ENCODE results near the gene ZNF267.

ZNF267 gene

GRCh38 chr16:31873556-31874365 lies at the start of gene ZNF267:
ZNF267 (plus strand) TSS chr16:31873807; CDS start chr16:31873967, 160 bp downstream.
- Histone ChIP-seq H3K27ac (ENCODE audit: extremely low read depth, low read depth, low read length) (peak within 1 kb of the TSS; percentile 94), H3K4me3 (ENCODE audit: low read depth, low read length) (peak within 1 kb of the TSS; percentile 84), H3K4me1 (ENCODE audit: control insufficient read depth, insufficient read depth, low read length) (peaks cover 21% of the 10 kb centered on the region), H3K9me3 (ENCODE audit: control insufficient read depth, insufficient read depth, low read depth, low read length) (no peaks in the 10 kb centered on the region), H3K36me3 (ENCODE audit: control insufficient read depth in 2 of 2, insufficient read depth in 1 of 2, low read length in 2 of 2) (peaks cover 0 to 17% of the 10 kb centered on the region in 2 experiments; a peak in 2 of 3 replicates)
- ChIA-PET POLR2A (interaction anchor here (0.5 to 1.9 kb wide), 14 partner anchors 8 to 1773 kb away, joined by 3 to 17 read pairs (median 3); partner anchors contain the start of genes ARMC5, FUS and KAT8), CTCF (interaction anchor here (0.7 to 1.3 kb wide), 4 partner anchors 14 to 920 kb away, joined by 3 to 6 read pairs (median 3); no protein-coding TSS in a partner anchor)
- no peak for TF ChIP-seq ZNF202 (tag by site-specific recombination; IDR thresholded peaks at IDR 0.05; ENCODE audit: borderline replicate concordance)
- peak; percentile 31; the same call in 1 of the 2 replicates for TF ChIP-seq ZIC2 (tag by site-specific recombination; IDR thresholded peaks at IDR 0.05)
- TF ChIP-seq ZSCAN4 (tag by site-specific recombination; IDR thresholded peaks at IDR 0.05), result no peak
- TF ChIP-seq ZNF830 (tag by site-specific recombination; IDR thresholded peaks at IDR 0.05; ENCODE audit: low read depth), result no peak
- TF ChIP-seq WT1 (tag by site-specific recombination; IDR thresholded peaks at IDR 0.05), result no peak
- no peak for TF ChIP-seq ZNF221 (tag by site-specific recombination; IDR thresholded peaks at IDR 0.05; ENCODE audit: borderline replicate concordance)
- TF ChIP-seq KLF9 (tag by site-specific recombination; IDR thresholded peaks at IDR 0.05; ENCODE audit: low read depth), result no peak
- no peak for TF ChIP-seq SCRT1 (tag by site-specific recombination; IDR thresholded peaks at IDR 0.05; ENCODE audit: borderline replicate concordance)
- no peak for TF ChIP-seq ZNF768 (tag by site-specific recombination; IDR thresholded peaks at IDR 0.05)
- TF ChIP-seq RBAK (tag by site-specific recombination; IDR thresholded peaks at IDR 0.05), result no peak
- TF ChIP-seq PRDM1 (tag by site-specific recombination; IDR thresholded peaks at IDR 0.05), result no peak
- 0 out of 2 replicates have a peak, but pooled peaks have one; percentile 0 for TF ChIP-seq KLF1 (tag by site-specific recombination; IDR thresholded peaks at IDR 0.05)
- TF ChIP-seq ZFP37 (tag by site-specific recombination; IDR thresholded peaks at IDR 0.05), result no peak
- no peak for TF ChIP-seq BCL6B (tag by site-specific recombination; IDR thresholded peaks at IDR 0.05)
- no peak for TF ChIP-seq ZNF473 (tag by site-specific recombination; IDR thresholded peaks at IDR 0.05)
- no peak for TF ChIP-seq ZNF280D (tag by site-specific recombination; IDR thresholded peaks at IDR 0.05)
- TF ChIP-seq ZNF292 (tag by site-specific recombination; IDR thresholded peaks at IDR 0.05; ENCODE audit: borderline replicate concordance, low read depth), result no peak
- TF ChIP-seq ZBTB49 (tag by site-specific recombination; IDR thresholded peaks at IDR 0.05; ENCODE audit: low read depth), result no peak
- 0 out of 2 replicates have a peak, but pooled peaks have one; percentile 26 for TF ChIP-seq ZNF629 (tag by site-specific recombination; IDR thresholded peaks at IDR 0.05)
- TF ChIP-seq HOXC10 (CRISPR knock-in tag; IDR thresholded peaks at IDR 0.05), result no peak
- TF ChIP-seq ZNF16 (tag by site-specific recombination; IDR thresholded peaks at IDR 0.05; ENCODE audit: low read depth), result no peak
- no peak for TF ChIP-seq ZNF544 (tag by site-specific recombination; IDR thresholded peaks at IDR 0.05)
- TF ChIP-seq ZNF510 (tag by site-specific recombination; IDR thresholded peaks at IDR 0.05; ENCODE audit: insufficient replicate concordance), result no peak
- no peak for TF ChIP-seq ZNF707 (tag by site-specific recombination; IDR thresholded peaks at IDR 0.05)
- no peak; the same call in 1 of the 2 replicates for TF ChIP-seq SCRT2 (tag by site-specific recombination; IDR thresholded peaks at IDR 0.05)
- TF ChIP-seq ZNF174 (tag by site-specific recombination; IDR thresholded peaks at IDR 0.05), result no peak
- no peak for TF ChIP-seq ZNF621 (tag by site-specific recombination; IDR thresholded peaks at IDR 0.05)
- TF ChIP-seq GLIS1 (tag by site-specific recombination; IDR thresholded peaks at IDR 0.05), result no peak
- peak; percentile 65 for TF ChIP-seq ZNF692 (tag by site-specific recombination; IDR thresholded peaks at IDR 0.05)
